CD4-positive, alpha-beta T cell (primary cell): ENCODE data around the gene SYT3. TPM values are rescaled to one million over a fixed set of nuclear protein-coding genes. Genes with fewer than 3 reads are reported as not detected.
"Not testable (repeated sequence)": the region's sequence is repeated elsewhere in the genome, so short reads cannot be mapped to it uniquely, and the experiment has no call there.

Source experiments
- ATAC-seq: fragments of 200-7000 bp; cut with Tn5 transposase; one replicate; pipeline ENCODE4 v1.10.0; 2022; ENCODE audit warnings: mild to moderate bottlenecking; ENCODE audit not compliant: poor library complexity
- CTCF ChIA-PET: fragments of 350-600 bp; sonication (Branson Sonifier 250); formaldehyde crosslinking; loops from one replicate; lab custom pipeline; 2021; ENCODE audit warnings: antibody characterized with exemption, inconsistent platforms; lab: Charles Lee
- POLR2A ChIA-PET: fragments of 350-600 bp; sonication (Branson Sonifier 250); formaldehyde crosslinking; loops from one replicate; lab custom pipeline; 2021; ENCODE audit warnings: antibody characterized with exemption, inconsistent platforms; lab: Charles Lee
- DNase-seq, 14 experiments: peaks; one replicate each; pipeline ENCODE4 v3.0.0-alpha.2; 2013 to 2020; ENCODE audit warnings: mixed read lengths in 2 of 14
- H3K27ac ChIP-seq, 2 donors: one replicate each; pipeline versions ENCODE4 v1.5.1 to v1.7.0; 2013; ENCODE audit warnings: low read length in 2 of 2, low read depth in 1 of 2, mild to moderate bottlenecking in 1 of 2
- H3K27me3 ChIP-seq, 2 experiments: 1 replicate in 1 of 2; 2 replicates in 1 of 2; pipeline versions ENCODE4 v1.6.1 to v1.7.0; 2013; ENCODE audit warnings: low read length in 2 of 2, control low read depth in 1 of 2, mild to moderate bottlenecking in 1 of 2, moderate library complexity in 1 of 2; ENCODE audit not compliant: insufficient read depth in 2 of 2, control insufficient read depth in 1 of 2
- H3K36me3 ChIP-seq: one replicate; pipeline ENCODE4 v1.6.1; 2013; ENCODE audit warnings: low read length, control low read depth; ENCODE audit not compliant: insufficient read depth
- H3K4me1 ChIP-seq: one replicate; pipeline ENCODE4 v1.6.1; 2013; ENCODE audit warnings: low read length, control low read depth; ENCODE audit not compliant: insufficient read depth
- H3K4me3 ChIP-seq: one replicate; pipeline ENCODE4 v1.5.1; 2013; ENCODE audit warnings: mild to moderate bottlenecking, low read length, moderate library complexity
- H3K9me3 ChIP-seq, 2 experiments: 1 replicate in 1 of 2; 2 replicates in 1 of 2; pipeline versions ENCODE4 v1.6.1 to v1.7.0; 2013; ENCODE audit warnings: low read length in 2 of 2, mild to moderate bottlenecking in 2 of 2, control low read depth in 1 of 2, moderate library complexity in 1 of 2; ENCODE audit not compliant: control insufficient read depth in 1 of 2, insufficient read depth in 1 of 2
- H3K27ac Mint-ChIP-seq: one replicate; pipeline ENCODE4 v1.8.0; 2020; ENCODE audit warnings: mixed read lengths
- H3K27me3 Mint-ChIP-seq: one replicate; pipeline ENCODE4 v1.8.0; 2021; ENCODE audit warnings: mixed read lengths
- H3K36me3 Mint-ChIP-seq: one replicate; pipeline ENCODE4 v1.8.0; 2021; ENCODE audit warnings: low read depth, mixed read lengths
- H3K4me1 Mint-ChIP-seq: one replicate; pipeline ENCODE4 v1.8.0; 2021; ENCODE audit warnings: low read depth, mixed read lengths
- H3K4me3 Mint-ChIP-seq: one replicate; pipeline ENCODE4 v1.8.0; 2020; ENCODE audit warnings: mild to moderate bottlenecking, mixed read lengths
- H3K9me3 Mint-ChIP-seq: one replicate; pipeline ENCODE4 v1.8.0; 2020; ENCODE audit warnings: mixed read lengths
- intact Hi-C, 2 experiments: fragments of 100-400 bp; cut with DNase I in 1 of 2; cut with micrococcal nuclease in 1 of 2; formaldehyde crosslinking; loops; one replicate each; pipeline versions ENCODE4 v1.15.1 to v1.9.0; 2023 to 2025; cut with DNase I, micrococcal nuclease
- total RNA-seq, 174 experiments: library from RNA in 2 of 174; stranded (reverse) in 2 of 174; gene quantifications; one replicate each; pipeline ENCODE4 v1.2.3 and lab custom pipeline; 2021 to 2026
- TF ChIP-seq, protein P1 (sequence below): fragments of 200-600 bp; IDR thresholded peaks from one replicate; pipeline ENCODE4 v1.8.0; 2022; ENCODE audit warnings: antibody characterized with exemption, mild to moderate bottlenecking

The SYT3 gene
- total RNA-seq, 2 experiments from 2014 or later: not detected

DNA sequence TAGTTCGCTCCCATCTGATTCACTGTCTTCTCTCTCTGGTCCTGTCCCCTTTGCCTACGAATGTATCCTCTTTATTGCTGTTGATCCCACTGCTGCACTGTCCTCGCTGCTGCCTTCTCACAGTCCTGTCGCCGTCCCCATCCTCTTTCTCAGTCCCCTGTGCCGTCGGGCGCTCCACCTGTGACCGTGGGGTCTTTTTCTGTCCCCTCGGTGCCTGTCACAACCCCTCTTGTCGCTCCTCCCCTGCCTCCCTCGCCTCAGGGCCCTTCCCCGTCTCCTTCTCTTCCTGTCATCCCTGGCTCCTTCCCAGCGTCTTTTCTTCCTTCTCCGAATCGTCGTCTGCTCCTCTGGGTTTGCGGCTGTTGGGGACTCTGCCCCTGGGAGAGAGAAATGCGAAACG, 32.3 kb downstream of the SYT3 start:
- ATAC-seq (no peak), DNase-seq (no peak)
- intact Hi-C loops: loop anchor here (2.0 kb wide), 1 partner anchor 175 kb away; no protein-coding TSS in a partner anchor
- TF ChIP-seq, protein P1, sequence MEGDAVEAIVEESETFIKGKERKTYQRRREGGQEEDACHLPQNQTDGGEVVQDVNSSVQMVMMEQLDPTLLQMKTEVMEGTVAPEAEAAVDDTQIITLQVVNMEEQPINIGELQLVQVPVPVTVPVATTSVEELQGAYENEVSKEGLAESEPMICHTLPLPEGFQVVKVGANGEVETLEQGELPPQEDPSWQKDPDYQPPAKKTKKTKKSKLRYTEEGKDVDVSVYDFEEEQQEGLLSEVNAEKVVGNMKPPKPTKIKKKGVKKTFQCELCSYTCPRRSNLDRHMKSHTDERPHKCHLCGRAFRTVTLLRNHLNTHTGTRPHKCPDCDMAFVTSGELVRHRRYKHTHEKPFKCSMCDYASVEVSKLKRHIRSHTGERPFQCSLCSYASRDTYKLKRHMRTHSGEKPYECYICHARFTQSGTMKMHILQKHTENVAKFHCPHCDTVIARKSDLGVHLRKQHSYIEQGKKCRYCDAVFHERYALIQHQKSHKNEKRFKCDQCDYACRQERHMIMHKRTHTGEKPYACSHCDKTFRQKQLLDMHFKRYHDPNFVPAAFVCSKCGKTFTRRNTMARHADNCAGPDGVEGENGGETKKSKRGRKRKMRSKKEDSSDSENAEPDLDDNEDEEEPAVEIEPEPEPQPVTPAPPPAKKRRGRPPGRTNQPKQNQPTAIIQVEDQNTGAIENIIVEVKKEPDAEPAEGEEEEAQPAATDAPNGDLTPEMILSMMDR: no peak
- no peaks in the 10 kb centered on the region for H3K36me3 ChIP-seq
- ChIA-PET CTCF (no interaction called here), POLR2A (no interaction called here)
- H3K27me3 ChIP-seq: peaks cover 17 to 21% of the 10 kb centered on the region in 2 experiments
- no peak overlapping the region for H3K4me3 Mint-ChIP-seq
- no peaks in the 10 kb centered on the region for H3K36me3 Mint-ChIP-seq
- peaks cover 10% of the 10 kb centered on the region for H3K4me1 Mint-ChIP-seq
- H3K27me3 Mint-ChIP-seq: peaks cover 56% of the 10 kb centered on the region
- no peak overlapping the region for H3K27ac Mint-ChIP-seq
- H3K4me3 ChIP-seq: no peak overlapping the region
- peaks cover 7% of the 10 kb centered on the region for H3K9me3 Mint-ChIP-seq
- peaks cover 0 to 28% of the 10 kb centered on the region in 2 experiments for H3K9me3 ChIP-seq
- H3K27ac ChIP-seq: no peak overlapping the region
- H3K4me1 ChIP-seq: peaks cover 13% of the 10 kb centered on the region

DNA sequence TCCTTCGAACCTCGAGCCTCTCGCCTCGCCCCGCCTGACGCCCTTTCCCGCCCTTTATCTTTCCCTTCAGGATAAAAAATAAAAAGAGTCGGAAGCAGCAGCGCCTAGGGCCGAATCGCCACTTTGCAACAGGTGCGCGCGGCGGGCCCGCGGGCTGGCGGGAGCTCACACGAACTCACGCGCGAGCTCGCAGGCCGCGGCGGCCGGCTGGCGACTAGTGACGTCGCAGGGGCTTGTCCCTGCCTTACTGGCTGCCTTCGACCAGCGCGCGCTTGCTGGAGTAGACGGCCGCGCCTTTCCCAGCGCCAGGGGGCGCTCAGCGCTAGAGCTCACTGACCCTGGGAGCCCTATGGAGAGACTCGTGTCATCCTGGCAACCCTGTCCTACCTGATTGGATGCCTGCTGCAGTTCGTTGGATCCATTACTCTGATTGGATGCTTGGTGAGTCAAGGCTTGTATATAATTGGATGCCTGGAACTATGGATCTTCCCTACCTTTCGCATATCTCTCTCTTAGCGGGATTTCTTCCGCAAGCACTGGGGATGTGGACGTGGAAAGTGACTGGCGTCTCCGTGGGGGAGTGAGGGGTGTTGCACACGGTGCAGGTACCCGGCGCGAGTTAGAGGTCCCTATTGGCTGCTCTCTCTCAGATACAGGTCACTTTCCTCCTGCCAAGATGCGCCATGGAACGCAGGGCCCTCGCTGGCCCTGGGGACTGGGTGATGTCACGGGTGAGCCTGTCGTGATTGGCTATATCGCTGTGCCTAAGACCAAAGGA, 33.4 kb downstream of the SYT3 start:
- H3K36me3 ChIP-seq, POLR2A ChIA-PET, CTCF ChIA-PET, H3K4me3 Mint-ChIP-seq, H3K27ac Mint-ChIP-seq, H3K27ac ChIP-seq, H3K4me3 ChIP-seq, ATAC-seq, H3K36me3 Mint-ChIP-seq, DNase-seq, H3K9me3 Mint-ChIP-seq: not testable (repeated sequence)
- intact Hi-C loops: loop anchor here (2.0 kb wide), 1 partner anchor 177 kb away; no protein-coding TSS in a partner anchor
- Histone ChIP-seq H3K9me3 (peaks cover 0 to 28% of the 10 kb centered on the region in 2 experiments), H3K4me1 (peaks cover 13% of the 10 kb centered on the region), H3K27me3 (peaks cover 21 to 29% of the 10 kb centered on the region in 2 experiments)
- H3K4me1 Mint-ChIP-seq: peaks cover 10% of the 10 kb centered on the region
- peaks cover 68% of the 10 kb centered on the region for H3K27me3 Mint-ChIP-seq

DNA sequence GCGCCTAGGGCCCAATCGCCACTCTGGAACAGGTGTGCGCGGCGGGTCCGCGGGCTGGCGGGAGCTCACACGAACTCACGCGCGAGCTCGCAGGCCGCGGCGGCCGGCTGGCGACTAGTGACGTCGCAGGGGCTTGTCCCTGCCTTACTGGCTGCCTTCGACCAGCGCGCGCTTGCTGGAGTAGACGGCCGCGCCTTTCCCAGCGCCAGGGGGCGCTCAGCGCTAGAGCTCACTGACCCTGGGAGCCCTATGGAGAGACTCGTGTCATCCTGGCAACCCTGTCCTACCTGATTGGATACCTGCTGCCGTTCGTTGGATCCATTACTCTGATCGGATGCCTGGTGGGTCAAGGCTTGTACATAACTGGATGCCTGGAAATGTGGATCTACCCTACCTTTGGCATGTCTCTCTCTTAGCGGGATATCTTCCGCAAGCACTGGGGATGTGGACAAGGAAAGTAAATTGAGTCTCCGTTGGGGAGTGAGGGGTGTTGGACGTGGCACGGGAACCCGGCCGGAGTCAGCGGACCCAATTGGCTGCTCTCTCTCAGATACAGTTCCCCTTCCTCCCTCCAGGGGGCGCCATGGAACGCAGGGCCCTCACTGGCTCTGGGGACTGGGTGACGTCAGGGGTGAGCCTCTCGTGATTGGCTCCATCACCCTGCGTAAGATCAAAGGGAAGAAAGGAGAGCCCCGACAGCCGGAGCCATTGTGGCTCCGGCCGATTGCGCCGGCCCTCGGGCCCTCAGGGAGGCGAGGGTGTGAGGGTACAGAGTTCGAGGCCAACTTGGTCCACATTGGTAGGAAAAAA, 35.2 kb downstream of the SYT3 start:
- H3K27ac ChIP-seq, H3K9me3 Mint-ChIP-seq, ATAC-seq, CTCF ChIA-PET, H3K27ac Mint-ChIP-seq, DNase-seq, H3K4me3 ChIP-seq, intact Hi-C loops, POLR2A ChIA-PET, H3K36me3 Mint-ChIP-seq, H3K4me3 Mint-ChIP-seq, H3K36me3 ChIP-seq: not testable (repeated sequence)
- peaks cover 21 to 32% of the 10 kb centered on the region in 2 experiments for H3K27me3 ChIP-seq
- Mint-ChIP-seq H3K27me3 (peaks cover 76% of the 10 kb centered on the region), H3K4me1 (peaks cover 10% of the 10 kb centered on the region)
- H3K4me1 ChIP-seq: peaks cover 13% of the 10 kb centered on the region
- H3K9me3 ChIP-seq: peaks cover 0 to 28% of the 10 kb centered on the region in 2 experiments

- no peak overlapping the region for H3K4me3 Mint-ChIP-seq
- Histone ChIP-seq H3K4me1 (peaks cover 6% of the 10 kb centered on the region), H3K36me3 (no peaks in the 10 kb centered on the region), H3K27me3 (peaks cover 20 to 32% of the 10 kb centered on the region in 2 experiments), H3K9me3 (peaks cover 0 to 21% of the 10 kb centered on the region in 2 experiments), H3K27ac (no peak overlapping the region), H3K4me3 (no peak overlapping the region)
- TF ChIP-seq, protein P1: no peak
- peaks cover 73% of the 10 kb centered on the region for H3K27me3 Mint-ChIP-seq
- intact Hi-C loops: no loop called here
- POLR2A ChIA-PET: no interaction called here
- H3K4me1 Mint-ChIP-seq: peaks cover under 1% of the 10 kb centered on the region
- H3K9me3 Mint-ChIP-seq: no peaks in the 10 kb centered on the region
- H3K36me3 Mint-ChIP-seq: no peaks in the 10 kb centered on the region
- no peak for DNase-seq
- no peak overlapping the region for H3K27ac Mint-ChIP-seq
- CTCF ChIA-PET: no interaction called here
- no peak for ATAC-seq
Observed at GRCh38 chr19:50602935-50603334, 36.7 kb downstream of the SYT3 start.
